OCI-LY3 (cell line): ENCODE measurements around the gene CAPN1.

ENCODE experiments used
- CTCF ChIP-seq: fragments of 200-600, 300-600 bp; sonication (generic); IDR thresholded peaks from 2 replicates; pipeline ENCODE4 v1.5.1; 2014; ENCODE audit warnings: antibody characterized with exemption, low read length, low read depth
- EZH2phosphoT487 ChIP-seq: fragments of 200-600 bp; shearing (Covaris generic); IDR thresholded peaks from 2 replicates; pipeline ENCODE4 v1.6.1; 2018; ENCODE audit warnings: antibody characterized with exemption, mixed run types, low read depth

GRCh38 chr11:65160643-65161042 lies 21.1 kb upstream of the CAPN1 start:
- no peak for TF ChIP-seq CTCF
- TF ChIP-seq EZH2phosphoT487: no peak
